ENCODE measurements around the gene TNFAIP8L2.

The TNFAIP8L2 gene

DNA sequence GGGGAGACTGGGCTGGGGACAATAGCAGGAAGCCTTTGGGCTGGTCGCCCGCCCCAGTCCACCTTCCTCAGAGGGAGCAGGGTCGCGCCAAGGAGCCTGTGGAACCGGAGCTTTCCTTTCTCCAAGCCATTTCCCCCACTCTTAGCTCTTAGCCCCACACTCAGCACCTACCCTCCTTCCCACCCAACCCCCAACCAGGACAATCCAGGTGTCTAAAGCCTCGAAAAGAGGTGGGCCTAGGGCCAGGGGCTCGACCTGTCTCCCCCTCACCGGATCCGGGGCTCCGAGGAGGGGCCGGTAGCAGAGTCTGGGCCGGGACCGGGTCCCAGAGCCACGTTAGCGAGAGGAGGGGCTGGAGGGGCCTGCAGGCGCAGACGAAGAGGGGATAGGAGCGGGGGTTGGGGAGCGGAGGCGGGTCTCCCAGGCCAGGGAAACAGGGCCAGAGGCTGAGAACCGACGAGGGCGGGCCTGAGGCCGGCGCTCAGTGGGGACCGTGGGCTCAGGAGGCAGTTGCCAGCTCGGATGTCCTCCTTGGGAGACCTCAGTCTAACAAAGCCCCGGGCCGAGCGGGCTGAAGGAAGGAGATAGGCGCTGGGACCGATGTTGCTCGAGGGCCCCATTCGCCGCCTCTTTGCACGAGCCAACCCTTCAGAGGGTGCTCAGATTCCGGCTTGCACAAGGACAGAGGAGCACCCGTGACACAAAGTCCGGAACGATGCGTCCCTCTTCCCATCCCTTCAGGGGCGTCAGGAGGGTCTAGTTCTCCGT lies 11.0 kb upstream of the TNFAIP8L2 start:
- peak in 6 of 56 donors; percentile 19 to 50 (median 26) for DNase-seq

DNA sequence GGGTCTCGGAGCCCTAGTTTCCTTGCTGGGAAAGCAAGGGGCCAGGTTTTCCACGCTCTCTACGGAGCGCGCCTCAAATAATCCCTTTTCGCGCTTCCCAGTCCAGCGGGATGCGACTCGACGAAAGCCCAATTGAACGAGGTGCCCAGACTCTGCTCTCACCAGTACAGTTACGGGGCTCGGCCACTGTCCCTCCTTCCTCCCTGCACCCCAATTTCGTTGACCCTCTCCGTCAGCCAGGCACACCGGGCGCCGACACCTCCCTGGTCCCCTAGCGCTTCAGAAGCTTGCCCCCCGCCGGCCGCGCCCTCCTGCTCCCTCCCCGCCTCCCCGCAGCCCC lies 10.4 kb upstream of the TNFAIP8L2 start:
- DNase-seq, result peak in 2 of 56 donors; percentile 21 to 53

GRCh38 chr1:151146412-151147131 lies 9.9 kb upstream of the TNFAIP8L2 start, which contains the start of gene SEMA6C:
Gene SEMA6C, minus strand, starts transcription at chr1:151146631. Its CDS starts 4,010 bp downstream, at chr1:151142621.
- DNase-seq, result peak; percentile 49 to 98 (median 93)

GRCh38 chr1:151147132-151147503 lies 9.3 kb upstream of the TNFAIP8L2 start:
- peak in 4 of 56 donors; percentile 43 to 71 (median 50) for DNase-seq

GRCh38 chr1:151147665-151148064 lies 8.8 kb upstream of the TNFAIP8L2 start:
- no peak for DNase-seq

DNA sequence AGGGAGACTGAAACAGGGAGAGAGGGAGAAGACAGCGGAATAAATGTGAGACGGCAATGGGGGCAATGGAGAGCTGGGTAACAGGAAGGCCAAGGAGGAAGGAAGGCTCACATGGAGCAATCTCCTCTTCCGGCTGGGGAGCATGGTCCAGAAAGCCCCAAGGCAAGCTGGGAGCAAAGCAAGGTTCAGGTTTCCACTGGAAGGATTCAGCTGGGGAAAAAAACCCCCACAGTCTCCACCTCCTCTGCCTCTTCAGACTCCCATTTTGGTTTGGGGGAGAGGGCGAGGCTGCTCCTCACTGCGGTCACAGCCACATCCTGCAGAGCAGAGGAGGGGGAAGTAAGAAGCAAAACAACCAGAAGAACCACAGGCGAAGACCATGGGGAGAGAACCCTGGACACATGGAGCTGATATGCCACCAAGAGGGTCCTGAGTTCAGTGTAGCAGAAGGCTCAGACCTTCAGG lies 650 bp downstream of the TNFAIP8L2 start:
- DNase-seq, result peak in 1 of 56 donors; percentile 16

DNA sequence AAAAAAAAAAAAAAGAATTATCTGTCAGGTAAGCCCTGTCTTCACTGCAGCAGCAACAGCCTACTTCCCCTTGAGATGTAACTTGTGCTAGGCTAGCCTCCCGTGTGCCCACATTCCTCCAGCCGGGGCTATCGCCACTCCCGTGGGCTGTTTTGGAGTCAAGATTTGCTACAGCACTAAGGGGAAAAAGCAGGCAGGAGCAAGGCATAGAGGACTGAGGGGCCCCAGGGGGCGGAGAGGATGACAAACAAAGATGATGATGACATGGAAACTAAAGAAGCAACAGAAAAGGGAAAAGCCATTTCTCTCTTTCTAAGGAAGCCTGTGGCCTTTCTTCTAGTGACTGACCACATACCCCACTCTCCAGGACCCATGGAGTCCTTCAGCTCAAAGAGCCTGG lies 1.9 kb downstream of the TNFAIP8L2 start:
- DNase-seq, result no peak

DNA sequence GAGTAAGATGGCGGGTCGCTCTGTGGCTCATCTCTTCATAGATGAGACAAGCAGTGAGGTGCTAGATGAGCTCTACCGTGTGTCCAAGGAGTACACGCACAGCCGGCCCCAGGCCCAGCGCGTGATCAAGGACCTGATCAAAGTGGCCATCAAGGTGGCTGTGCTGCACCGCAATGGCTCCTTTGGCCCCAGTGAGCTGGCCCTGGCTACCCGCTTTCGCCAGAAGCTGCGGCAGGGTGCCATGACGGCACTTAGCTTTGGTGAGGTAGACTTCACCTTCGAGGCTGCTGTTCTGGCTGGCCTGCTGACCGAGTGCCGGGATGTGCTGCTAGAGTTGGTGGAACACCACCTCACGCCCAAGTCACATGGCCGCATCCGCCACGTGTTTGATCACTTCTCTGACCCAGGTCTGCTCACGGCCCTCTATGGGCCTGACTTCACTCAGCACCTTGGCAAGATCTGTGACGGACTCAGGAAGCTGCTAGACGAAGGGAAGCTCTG lies 2.4 kb downstream of the TNFAIP8L2 start:
- DNase-seq, result no peak

DNA sequence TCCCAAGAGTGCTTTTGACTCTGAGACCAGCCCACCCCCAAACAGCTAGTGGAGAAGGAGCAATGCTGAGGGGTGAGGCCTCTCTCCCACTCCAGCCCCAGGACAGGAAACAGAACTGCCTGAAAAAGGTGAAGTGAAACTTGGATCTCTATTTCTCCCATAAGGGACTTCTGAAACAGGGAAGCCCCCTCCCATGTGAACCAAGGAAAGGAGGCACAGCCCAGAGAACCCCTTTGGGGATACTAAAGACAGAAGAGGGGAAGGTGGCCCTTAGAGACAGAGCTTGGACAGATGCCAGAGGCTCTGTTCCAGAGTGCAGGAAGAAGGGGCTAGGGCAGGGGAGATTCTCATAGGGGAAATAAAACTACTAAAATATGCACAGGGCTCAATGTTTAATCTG lies 2.9 kb downstream of the TNFAIP8L2 start:
- no peak for DNase-seq

DNA sequence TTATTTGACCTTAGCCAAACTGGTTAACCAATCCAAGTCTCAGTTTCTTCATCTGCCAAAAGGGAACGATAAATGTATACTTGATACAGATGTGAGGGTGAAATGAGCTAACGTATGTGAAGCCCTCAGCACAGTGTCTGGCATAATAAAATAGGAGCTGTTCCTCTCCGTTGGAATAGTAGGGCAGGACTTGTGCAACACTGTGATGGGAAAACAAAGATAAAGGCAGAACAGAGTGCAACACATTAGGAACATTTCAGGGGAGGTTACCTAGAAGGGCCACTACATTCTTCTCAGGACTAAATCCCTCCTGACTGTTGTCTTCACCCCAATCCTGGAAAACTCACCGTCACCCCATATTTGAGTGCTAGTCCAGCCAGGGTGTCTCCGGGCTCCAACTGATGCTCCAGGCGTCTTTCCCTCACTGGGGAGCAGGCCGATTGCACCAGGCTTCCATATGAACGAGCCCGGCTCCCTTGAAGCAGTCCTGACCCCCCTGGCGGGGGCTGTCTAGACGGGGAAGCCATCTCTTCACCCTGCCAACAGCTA lies 8.4 kb downstream of the TNFAIP8L2 start:
- DNase-seq, result peak in 4 of 56 donors; percentile 34 to 62 (median 52)

DNA sequence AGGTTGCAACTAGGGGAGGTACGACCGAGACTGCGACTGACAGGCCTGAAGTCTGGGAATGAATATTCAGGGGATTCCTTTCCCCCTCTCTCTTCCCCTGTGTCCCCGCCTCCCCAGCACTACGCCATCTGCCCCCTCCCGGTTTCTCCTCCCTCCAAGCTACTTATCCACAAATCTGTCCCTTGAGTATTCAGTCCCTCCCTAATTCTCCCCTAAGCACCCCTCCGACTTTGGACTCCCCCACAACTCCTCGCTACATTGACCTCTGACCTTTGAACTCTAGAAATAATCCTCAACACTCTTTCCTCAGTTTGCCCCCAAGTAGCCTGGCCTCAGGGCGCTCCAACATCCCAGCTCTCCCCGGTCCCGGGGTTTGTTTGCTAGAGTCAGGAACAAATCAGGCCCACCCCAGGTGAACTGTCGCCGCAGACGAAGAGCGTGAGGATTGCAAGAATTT lies 8.9 kb downstream of the TNFAIP8L2 start:
- peak in 45 of 56 donors; percentile 24 to 81 (median 60) for DNase-seq

- DNase-seq, result peak; percentile 71 to 99 (median 96)
Observed at GRCh38 chr1:151165738-151166504, 9.5 kb downstream of the TNFAIP8L2 start, which contains the start of the genes LYSMD1 and SCNM1. Gene LYSMD1, minus strand, starts transcription at chr1:151165902. Its CDS starts 644 bp downstream, at chr1:151165258. Gene SCNM1, plus strand, starts transcription at chr1:151166144. Its CDS starts 9 bp downstream, at chr1:151166153.

- DNase-seq, result no peak
Observed at GRCh38 chr1:151166505-151166956, 10.1 kb downstream of the TNFAIP8L2 start.

DNA sequence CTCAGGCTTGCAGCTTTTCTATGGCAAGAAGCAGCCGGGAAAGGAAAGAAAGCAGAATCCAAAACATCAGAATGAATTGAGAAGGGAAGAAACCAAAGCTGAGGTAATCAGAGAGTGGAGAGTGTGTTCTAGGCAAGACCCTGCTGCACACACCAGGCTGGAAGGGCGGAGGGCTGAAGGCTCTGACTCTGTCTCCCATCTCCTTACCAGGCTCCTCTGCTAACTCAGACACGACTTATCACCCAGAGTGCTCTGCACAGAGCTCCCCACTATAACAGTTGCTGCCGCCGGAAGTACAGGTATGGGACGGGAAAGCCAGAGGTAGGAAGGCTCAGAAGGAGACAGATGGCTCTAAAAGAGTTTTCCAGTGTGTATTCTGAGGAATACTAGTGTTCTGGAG lies 10.7 kb downstream of the TNFAIP8L2 start:
- DNase-seq, result no peak

GRCh38 chr1:151171190-151171589 lies 14.7 kb downstream of the TNFAIP8L2 start:
- DNase-seq, result no peak

DNA sequence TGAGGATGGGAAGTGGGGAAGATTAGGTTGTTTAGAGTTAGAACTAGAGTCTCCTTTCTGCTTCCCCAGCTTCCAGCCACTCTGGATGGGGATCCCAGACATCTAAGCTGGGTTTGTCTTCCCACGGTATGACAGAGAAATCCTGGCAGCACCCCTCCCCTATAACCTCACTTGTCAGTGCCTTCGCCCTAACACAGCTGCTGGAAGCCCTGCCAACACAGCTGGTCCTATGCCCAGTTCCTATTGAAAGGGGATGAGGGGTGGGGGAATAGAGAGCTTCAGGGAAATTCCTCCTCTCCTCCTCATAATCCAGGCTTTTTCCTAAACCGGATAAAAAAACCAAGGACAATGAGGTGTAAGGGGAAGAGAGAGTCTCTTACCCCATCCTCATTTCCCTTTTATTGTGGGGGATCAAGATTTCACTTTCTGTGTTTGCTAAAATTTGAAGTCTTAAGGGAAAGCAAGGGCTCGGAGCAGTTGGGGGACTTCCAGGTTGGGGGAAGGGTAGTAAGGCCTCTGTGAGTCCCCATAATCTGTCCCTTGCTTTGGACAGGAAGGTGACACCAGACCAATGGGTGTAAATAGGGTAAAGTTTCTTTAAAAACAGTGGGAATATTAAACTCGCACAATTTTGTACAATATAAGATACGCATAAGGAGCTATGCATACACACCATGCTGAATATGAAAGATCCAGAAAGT lies 18.7 kb downstream of the TNFAIP8L2 start:
- DNase-seq, result peak in 52 of 56 donors; percentile 11 to 88 (median 66)

- DNase-seq, result no peak
Observed at GRCh38 chr1:151175863-151176262, 19.4 kb downstream of the TNFAIP8L2 start, which contains the start of gene TMOD4. Gene TMOD4, minus strand, starts transcription at chr1:151175981. Its CDS starts 1,106 bp downstream, at chr1:151174875.

DNA sequence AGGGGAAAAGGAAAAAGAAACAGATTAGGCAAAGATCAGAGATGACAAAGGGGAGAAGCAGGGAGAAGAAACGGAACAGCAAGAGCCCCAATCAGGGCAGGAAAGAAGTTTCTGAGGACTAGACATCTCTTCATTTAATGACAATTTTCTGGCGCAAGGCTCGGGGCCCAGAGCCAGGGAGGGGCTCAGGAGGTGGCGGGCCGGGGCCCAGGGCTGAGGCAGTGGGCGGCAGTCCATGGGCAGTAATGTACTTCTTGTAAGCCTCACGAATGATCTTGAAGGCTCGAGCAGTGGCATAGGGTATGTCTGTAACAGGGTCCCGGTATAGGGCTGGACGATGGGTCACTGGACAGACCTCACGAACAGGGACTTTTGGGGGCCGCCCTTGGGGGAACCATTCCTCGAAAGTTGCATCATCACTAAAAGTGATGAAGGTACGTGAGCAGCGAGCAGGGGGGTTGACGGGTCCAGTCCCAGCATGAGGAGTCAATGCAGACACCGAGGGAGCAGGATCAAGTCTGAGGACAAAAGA lies 20.1 kb downstream of the TNFAIP8L2 start:
- DNase-seq, result no peak

DNA sequence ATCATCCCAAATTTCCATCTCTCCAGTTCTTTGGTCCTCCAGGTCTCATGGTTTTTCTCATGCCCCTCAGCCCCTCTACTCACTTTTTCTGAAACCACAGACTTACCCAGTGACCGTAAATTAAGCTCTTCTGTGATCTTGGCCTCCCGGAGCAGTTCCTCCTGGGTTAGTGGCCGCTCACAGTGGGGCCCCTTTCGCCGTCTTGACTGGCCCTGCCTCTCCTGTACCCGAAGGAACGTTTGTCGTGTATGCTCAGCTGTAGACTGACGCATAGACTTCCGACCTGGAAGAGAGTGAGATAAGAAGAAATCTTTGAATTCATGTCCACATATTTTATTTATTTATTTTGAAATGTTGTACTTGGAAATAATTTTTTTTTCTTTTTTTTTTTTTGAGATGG lies 27.8 kb downstream of the TNFAIP8L2 start:
- DNase-seq, result no peak

DNA sequence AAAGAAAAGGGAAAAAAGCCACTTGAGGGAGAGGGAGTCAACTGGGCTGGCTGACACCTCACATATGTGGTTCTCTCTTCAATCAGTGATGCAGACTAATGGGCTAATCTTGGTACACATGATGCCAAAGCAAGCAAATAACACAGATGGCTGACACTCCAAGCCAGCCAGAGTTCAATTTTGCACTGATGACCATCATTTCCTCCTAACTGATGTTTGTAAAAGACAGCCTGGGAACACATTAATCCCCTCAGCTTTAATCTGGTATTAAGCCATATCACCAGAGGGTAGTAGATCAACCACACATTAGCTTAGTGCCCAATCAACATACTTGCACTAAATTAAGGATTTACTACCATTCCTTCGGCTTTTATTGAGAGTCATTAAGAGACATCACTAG lies 30.8 kb downstream of the TNFAIP8L2 start:
- DNase-seq, result no peak

Data from nucleus accumbens (tissue), 56 donors.